Measurements from ENCODE around the gene PIH1D1.

PIH1D1 gene

GRCh38 chr19:49415102-49415809 lies 36.4 kb downstream of the PIH1D1 start:
- no peak for DNase-seq

- DNase-seq, result no peak
These were observed 37.4 kb downstream of the PIH1D1 start for GRCh38 chr19:49414256-49414655.

GRCh38 chr19:49413348-49413747 lies 38.3 kb downstream of the PIH1D1 start:
- no peak for DNase-seq

GRCh38 chr19:49411681-49412326 lies 39.8 kb downstream of the PIH1D1 start:
- no peak for DNase-seq

- DNase-seq, result no peak
These were observed 42.1 kb downstream of the PIH1D1 start for GRCh38 chr19:49409441-49410029.

- no peak for DNase-seq
These were observed 42.7 kb downstream of the PIH1D1 start for GRCh38 chr19:49408816-49409440.

- DNase-seq, result no peak
These were observed 44.1 kb downstream of the PIH1D1 start for GRCh38 chr19:49407482-49408015.

GRCh38 chr19:49407079-49407478 lies 44.5 kb downstream of the PIH1D1 start:
- DNase-seq, result no peak

GRCh38 chr19:49403404-49404187 lies 48.0 kb downstream of the PIH1D1 start:
- DNase-seq, result no peak

- no peak for DNase-seq
These were observed 51.6 kb downstream of the PIH1D1 start for GRCh38 chr19:49400029-49400428.

GRCh38 chr19:49398931-49399330 lies 52.7 kb downstream of the PIH1D1 start:
- no peak for DNase-seq

- DNase-seq, result no peak
These were observed 53.5 kb downstream of the PIH1D1 start for GRCh38 chr19:49398001-49398615.

- no peak for DNase-seq
These were observed 54.7 kb downstream of the PIH1D1 start for GRCh38 chr19:49396738-49397505.

All from cerebellar nuclear complex (tissue), 1 donor.